ENCODE data around the gene TMEM187.
A peak's percentile ranks its signal among the peaks of the same experiment; 100 is the strongest.

DNA sequence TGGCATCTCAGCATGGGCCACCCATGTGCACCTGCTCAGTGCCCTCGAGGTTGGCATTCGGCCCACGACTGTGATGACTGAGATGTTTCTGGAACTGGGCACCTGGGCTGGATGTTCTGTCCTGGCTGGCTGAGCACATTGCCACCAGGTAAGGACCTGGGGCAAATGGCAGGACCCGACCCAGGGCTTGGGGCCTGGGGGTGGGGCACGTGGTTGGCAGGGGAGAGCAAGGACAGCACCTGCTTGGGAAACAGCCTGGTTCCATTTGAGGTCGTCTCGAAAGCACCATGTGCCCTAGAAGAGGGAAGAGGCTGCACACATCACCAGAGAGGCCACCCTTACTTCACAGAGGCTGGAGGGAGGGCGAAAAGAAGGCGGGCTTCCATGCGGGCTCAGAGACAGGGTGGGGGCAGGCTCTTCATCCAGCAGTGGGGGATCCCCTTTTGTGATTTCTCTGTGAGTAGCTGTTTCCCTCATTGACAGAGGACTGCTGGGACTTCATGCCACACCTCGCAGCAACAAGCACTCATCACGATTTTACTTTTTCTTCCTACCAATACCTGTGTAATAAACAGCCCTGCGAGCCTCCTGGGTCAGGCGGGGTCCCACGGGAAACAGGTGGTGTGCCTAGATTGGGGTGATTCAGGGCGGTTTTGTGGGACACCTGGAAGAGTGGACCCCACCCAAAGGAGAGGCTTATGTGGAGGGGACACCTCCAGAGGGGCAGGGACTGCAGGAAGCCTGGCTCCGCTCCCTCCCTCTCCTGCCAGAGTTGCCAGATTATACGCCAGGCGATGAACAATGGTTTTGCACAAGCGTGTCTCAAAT lies 12.0 kb downstream of the TMEM187 start:
- TF ChIP-seq, protein P1, sequence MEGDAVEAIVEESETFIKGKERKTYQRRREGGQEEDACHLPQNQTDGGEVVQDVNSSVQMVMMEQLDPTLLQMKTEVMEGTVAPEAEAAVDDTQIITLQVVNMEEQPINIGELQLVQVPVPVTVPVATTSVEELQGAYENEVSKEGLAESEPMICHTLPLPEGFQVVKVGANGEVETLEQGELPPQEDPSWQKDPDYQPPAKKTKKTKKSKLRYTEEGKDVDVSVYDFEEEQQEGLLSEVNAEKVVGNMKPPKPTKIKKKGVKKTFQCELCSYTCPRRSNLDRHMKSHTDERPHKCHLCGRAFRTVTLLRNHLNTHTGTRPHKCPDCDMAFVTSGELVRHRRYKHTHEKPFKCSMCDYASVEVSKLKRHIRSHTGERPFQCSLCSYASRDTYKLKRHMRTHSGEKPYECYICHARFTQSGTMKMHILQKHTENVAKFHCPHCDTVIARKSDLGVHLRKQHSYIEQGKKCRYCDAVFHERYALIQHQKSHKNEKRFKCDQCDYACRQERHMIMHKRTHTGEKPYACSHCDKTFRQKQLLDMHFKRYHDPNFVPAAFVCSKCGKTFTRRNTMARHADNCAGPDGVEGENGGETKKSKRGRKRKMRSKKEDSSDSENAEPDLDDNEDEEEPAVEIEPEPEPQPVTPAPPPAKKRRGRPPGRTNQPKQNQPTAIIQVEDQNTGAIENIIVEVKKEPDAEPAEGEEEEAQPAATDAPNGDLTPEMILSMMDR (IDR thresholded peaks at IDR 0.05; ENCODE audit: insufficient read depth, low read length): no peak
- TF ChIP-seq, protein P2, sequence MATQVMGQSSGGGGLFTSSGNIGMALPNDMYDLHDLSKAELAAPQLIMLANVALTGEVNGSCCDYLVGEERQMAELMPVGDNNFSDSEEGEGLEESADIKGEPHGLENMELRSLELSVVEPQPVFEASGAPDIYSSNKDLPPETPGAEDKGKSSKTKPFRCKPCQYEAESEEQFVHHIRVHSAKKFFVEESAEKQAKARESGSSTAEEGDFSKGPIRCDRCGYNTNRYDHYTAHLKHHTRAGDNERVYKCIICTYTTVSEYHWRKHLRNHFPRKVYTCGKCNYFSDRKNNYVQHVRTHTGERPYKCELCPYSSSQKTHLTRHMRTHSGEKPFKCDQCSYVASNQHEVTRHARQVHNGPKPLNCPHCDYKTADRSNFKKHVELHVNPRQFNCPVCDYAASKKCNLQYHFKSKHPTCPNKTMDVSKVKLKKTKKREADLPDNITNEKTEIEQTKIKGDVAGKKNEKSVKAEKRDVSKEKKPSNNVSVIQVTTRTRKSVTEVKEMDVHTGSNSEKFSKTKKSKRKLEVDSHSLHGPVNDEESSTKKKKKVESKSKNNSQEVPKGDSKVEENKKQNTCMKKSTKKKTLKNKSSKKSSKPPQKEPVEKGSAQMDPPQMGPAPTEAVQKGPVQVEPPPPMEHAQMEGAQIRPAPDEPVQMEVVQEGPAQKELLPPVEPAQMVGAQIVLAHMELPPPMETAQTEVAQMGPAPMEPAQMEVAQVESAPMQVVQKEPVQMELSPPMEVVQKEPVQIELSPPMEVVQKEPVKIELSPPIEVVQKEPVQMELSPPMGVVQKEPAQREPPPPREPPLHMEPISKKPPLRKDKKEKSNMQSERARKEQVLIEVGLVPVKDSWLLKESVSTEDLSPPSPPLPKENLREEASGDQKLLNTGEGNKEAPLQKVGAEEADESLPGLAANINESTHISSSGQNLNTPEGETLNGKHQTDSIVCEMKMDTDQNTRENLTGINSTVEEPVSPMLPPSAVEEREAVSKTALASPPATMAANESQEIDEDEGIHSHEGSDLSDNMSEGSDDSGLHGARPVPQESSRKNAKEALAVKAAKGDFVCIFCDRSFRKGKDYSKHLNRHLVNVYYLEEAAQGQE (IDR thresholded peaks at IDR 0.05; ENCODE audit: insufficient replicate concordance, low read depth): no peak
- 0 out of 2 replicates have a peak, but pooled peaks have one; percentile 24 for TF ChIP-seq POLR2AphosphoS5 (IDR thresholded peaks at IDR 0.05; ENCODE audit: low read depth)
- no peak for TF ChIP-seq SPI1 (IDR thresholded peaks at IDR 0.05; ENCODE audit: borderline replicate concordance, low read depth)
- no peak for TF ChIP-seq GABPA (IDR thresholded peaks at IDR 0.05; ENCODE audit: low read depth)

Measured in HL-60 (cell line).